ENCODE measurements around the gene TSNAXIP1.
"Not testable (repeated sequence)": the region's sequence is repeated elsewhere in the genome, so short reads cannot be mapped to it uniquely, and the experiment has no call there.

Gene TSNAXIP1

GRCh38 chr16:67862623-67863583 is 56.2 kb downstream of the TSNAXIP1 start:
- DNase-seq, result no peak

- DNase-seq, result not testable (repeated sequence)
These were observed 57.4 kb downstream of the TSNAXIP1 start for GRCh38 chr16:67864044-67864443.

- DNase-seq, result no peak
These were observed 57.9 kb downstream of the TSNAXIP1 start for GRCh38 chr16:67864594-67864993.

- no peak for DNase-seq
These were observed 58.6 kb downstream of the TSNAXIP1 start for GRCh38 chr16:67865318-67865717.

- no peak for DNase-seq
These were observed 61.6 kb downstream of the TSNAXIP1 start for GRCh38 chr16:67868290-67868689.

GRCh38 chr16:67869653-67870052 is 63.0 kb downstream of the TSNAXIP1 start:
- no peak for DNase-seq

GRCh38 chr16:67871256-67871655 is 64.6 kb downstream of the TSNAXIP1 start:
- no peak for DNase-seq

- DNase-seq, result no peak
These were observed 65.5 kb downstream of the TSNAXIP1 start for GRCh38 chr16:67872131-67872630.

- DNase-seq, result peak; percentile 77 to 80
These were observed 66.1 kb downstream of the TSNAXIP1 start, which contains the start of gene EDC4 for GRCh38 chr16:67872631-67873434. Gene EDC4 (plus strand): TSS chr16:67873052. CDS start chr16:67873262, 210 bp downstream.

- DNase-seq, result no peak
These were observed 67.0 kb downstream of the TSNAXIP1 start for GRCh38 chr16:67873435-67874370.

- DNase-seq, result no peak
These were observed 67.7 kb downstream of the TSNAXIP1 start for GRCh38 chr16:67874372-67874771.

GRCh38 chr16:67877064-67877463 is 70.4 kb downstream of the TSNAXIP1 start:
- DNase-seq, result no peak

Data from activated CD4-positive, alpha-beta T cell treated with anti-CD3 and anti-CD28 coated beads, Interleukin-2, amount 50 U/mL, for 4 hours (primary cell).